Measurements from ENCODE around the gene CXCR3. TPM values are rescaled to one million over a fixed set of nuclear protein-coding genes. Genes with fewer than 3 reads are reported as not detected.

CXCR3 gene
- total RNA-seq, 1 experiment from 2014 or later, result not detected

GRCh38 chrX:71607488-71607887 lies 10.8 kb downstream of the CXCR3 start:
- DNase-seq, result no peak
- Mint-ChIP-seq H3K27me3 (ENCODE audit: unreplicated experiment) (no peaks in the 10 kb centered on the region), H3K36me3 (ENCODE audit: insufficient read depth, unreplicated experiment) (peaks cover 69% of the 10 kb centered on the region), H3K27ac (ENCODE audit: unreplicated experiment) (no peak overlapping the region), H3K4me1 (ENCODE audit: low read depth, unreplicated experiment) (no peaks in the 10 kb centered on the region), H3K4me3 (ENCODE audit: low read depth, unreplicated experiment) (no peak overlapping the region), H3K9me3 (ENCODE audit: low read depth, unreplicated experiment) (no peaks in the 10 kb centered on the region)
- intact Hi-C loops (cut with micrococcal nuclease; ENCODE audit: unreplicated experiment), result no loop called here
- no TSS peak for BruUV-seq (replicated peaks)
- CTCF ChIA-PET, result no interaction called here
- TF ChIP-seq CTCF (IDR thresholded peaks at IDR 0.05; ENCODE audit: unreplicated experiment), result no peak

GRCh38 chrX:71606536-71607216 lies 11.6 kb downstream of the CXCR3 start:
- H3K9me3 Mint-ChIP-seq (ENCODE audit: low read depth, unreplicated experiment), result no peaks in the 10 kb centered on the region
- CTCF ChIA-PET, result no interaction called here
- intact Hi-C loops (cut with micrococcal nuclease; ENCODE audit: unreplicated experiment), result no loop called here
- H3K27me3 Mint-ChIP-seq (ENCODE audit: unreplicated experiment), result no peaks in the 10 kb centered on the region
- H3K36me3 Mint-ChIP-seq (ENCODE audit: insufficient read depth, unreplicated experiment), result peaks cover 71% of the 10 kb centered on the region
- H3K4me3 Mint-ChIP-seq (ENCODE audit: low read depth, unreplicated experiment), result no peak overlapping the region
- H3K4me1 Mint-ChIP-seq (ENCODE audit: low read depth, unreplicated experiment), result no peaks in the 10 kb centered on the region
- no peak for DNase-seq
- no TSS peak for BruUV-seq (replicated peaks)
- no peak overlapping the region for H3K27ac Mint-ChIP-seq (ENCODE audit: unreplicated experiment)
- TF ChIP-seq CTCF (IDR thresholded peaks at IDR 0.05; ENCODE audit: unreplicated experiment), result no peak

- Mint-ChIP-seq H3K27ac (ENCODE audit: unreplicated experiment) (no peak overlapping the region), H3K4me3 (ENCODE audit: low read depth, unreplicated experiment) (no peak overlapping the region), H3K9me3 (ENCODE audit: low read depth, unreplicated experiment) (no peaks in the 10 kb centered on the region), H3K27me3 (ENCODE audit: unreplicated experiment) (no peaks in the 10 kb centered on the region), H3K36me3 (ENCODE audit: insufficient read depth, unreplicated experiment) (peaks cover 64% of the 10 kb centered on the region), H3K4me1 (ENCODE audit: low read depth, unreplicated experiment) (no peaks in the 10 kb centered on the region)
- no TSS peak for BruUV-seq (replicated peaks)
- intact Hi-C loops (cut with micrococcal nuclease; ENCODE audit: unreplicated experiment), result no loop called here
- CTCF ChIA-PET, result interaction anchor here (0.5 kb wide), 1 partner anchor 321 kb away, joined by 3 read pairs; the partner anchor contains the start of gene NONO
- TF ChIP-seq CTCF (IDR thresholded peaks at IDR 0.05; ENCODE audit: unreplicated experiment), result no peak
- no peak for DNase-seq
Observed at GRCh38 chrX:71604796-71605568, 13.3 kb downstream of the CXCR3 start.

- no peak for TF ChIP-seq CTCF (IDR thresholded peaks at IDR 0.05; ENCODE audit: unreplicated experiment)
- no peak overlapping the region for H3K4me3 Mint-ChIP-seq (ENCODE audit: low read depth, unreplicated experiment)
- H3K27me3 Mint-ChIP-seq (ENCODE audit: unreplicated experiment), result no peaks in the 10 kb centered on the region
- H3K36me3 Mint-ChIP-seq (ENCODE audit: insufficient read depth, unreplicated experiment), result peaks cover 56% of the 10 kb centered on the region
- intact Hi-C loops (cut with micrococcal nuclease; ENCODE audit: unreplicated experiment), result no loop called here
- BruUV-seq (replicated peaks), result no TSS peak
- CTCF ChIA-PET, result interaction anchor here (0.5 kb wide), 1 partner anchor 321 kb away, joined by 3 read pairs; the partner anchor contains the start of gene NONO
- H3K9me3 Mint-ChIP-seq (ENCODE audit: low read depth, unreplicated experiment), result no peaks in the 10 kb centered on the region
- H3K4me1 Mint-ChIP-seq (ENCODE audit: low read depth, unreplicated experiment), result no peaks in the 10 kb centered on the region
- DNase-seq, result no peak
- H3K27ac Mint-ChIP-seq (ENCODE audit: unreplicated experiment), result no peak overlapping the region
Observed at GRCh38 chrX:71604141-71604540, 14.2 kb downstream of the CXCR3 start.

Measured in Calu3 (cell line).